ENCODE data around the gene SH3GL3. TPM values are rescaled to one million over a fixed set of nuclear protein-coding genes. Genes with fewer than 3 reads are reported as not detected.

The SH3GL3 gene
- polyA plus RNA-seq, 1 of the 3 experiments (the other 2 are of a cell fraction): not detected

- Histone ChIP-seq H3K9me3 (no peaks in the 10 kb centered on the region), H3K9me2 (no peaks in the 10 kb centered on the region), H3K36me3 (replicated peaks in 1 of 2; ENCODE audit: control insufficient read depth in 1 of 2, insufficient read depth in 2 of 2, low read length in 1 of 2) (no peaks in the 10 kb centered on the region), H3K4me3 (ENCODE audit: low read depth in 2 of 2, low read length in 1 of 2) (no peak overlapping the region), H3K79me2 (ENCODE audit: insufficient read depth) (no peaks in the 10 kb centered on the region), H4K20me1 (ENCODE audit: insufficient read depth) (no peaks in the 10 kb centered on the region), H2AFZ (ENCODE audit: low read depth) (no peak overlapping the region), H3F3A (replicated peaks; ENCODE audit: insufficient read depth) (no peaks in the 10 kb centered on the region), H3K9ac (no peak overlapping the region), H3K4me2 (no peak overlapping the region), H3K27ac (ENCODE audit: low read depth in 2 of 2, low read length in 1 of 2) (no peak overlapping the region), H3K27me3 (ENCODE audit: insufficient read depth) (no peaks in the 10 kb centered on the region; the same call in 1 of the 2 replicates), H3K4me1 (ENCODE audit: control insufficient read depth in 1 of 2, insufficient read depth in 2 of 2, low read depth in 1 of 2, low read length in 1 of 2) (no peaks in the 10 kb centered on the region)
- POLR2A ChIA-PET: no interaction called here
- CTCF ChIA-PET: no interaction called here
- no peak for DNase-seq
- TF ChIP-seq MXI1 (IDR thresholded peaks at IDR 0.05; ENCODE audit: low read depth, low read length): no peak
- no peak for TF ChIP-seq FOXJ3 (CRISPR knock-in tag; IDR thresholded peaks at IDR 0.05)
- TF ChIP-seq SMC3 (IDR thresholded peaks at IDR 0.05; ENCODE audit: low read depth, low read length): no peak
- TF ChIP-seq RCOR1 (IDR thresholded peaks at IDR 0.05; ENCODE audit: low read length): no peak
- TF ChIP-seq GATA2 (CRISPR knock-in tag; IDR thresholded peaks at IDR 0.05): no peak
- no peak for TF ChIP-seq IRF3 (IDR thresholded peaks at IDR 0.05; ENCODE audit: low read depth, low read length)
- no peak for TF ChIP-seq GABPA (IDR thresholded peaks at IDR 0.05; ENCODE audit: low read depth)
- TF ChIP-seq CHD2 (IDR thresholded peaks at IDR 0.05; ENCODE audit: low read length, partially characterized antibody): no peak
- no peak for TF ChIP-seq YY1 (IDR thresholded peaks at IDR 0.05; ENCODE audit: low read depth)
- TF ChIP-seq ELF1 (IDR thresholded peaks at IDR 0.05): no peak
- TF ChIP-seq, protein P1, sequence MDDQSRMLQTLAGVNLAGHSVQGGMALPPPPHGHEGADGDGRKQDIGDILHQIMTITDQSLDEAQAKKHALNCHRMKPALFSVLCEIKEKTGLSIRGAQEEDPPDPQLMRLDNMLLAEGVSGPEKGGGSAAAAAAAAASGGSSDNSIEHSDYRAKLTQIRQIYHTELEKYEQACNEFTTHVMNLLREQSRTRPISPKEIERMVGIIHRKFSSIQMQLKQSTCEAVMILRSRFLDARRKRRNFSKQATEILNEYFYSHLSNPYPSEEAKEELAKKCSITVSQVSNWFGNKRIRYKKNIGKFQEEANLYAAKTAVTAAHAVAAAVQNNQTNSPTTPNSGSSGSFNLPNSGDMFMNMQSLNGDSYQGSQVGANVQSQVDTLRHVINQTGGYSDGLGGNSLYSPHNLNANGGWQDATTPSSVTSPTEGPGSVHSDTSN (IDR thresholded peaks at IDR 0.05): no peak
- TF ChIP-seq MAX (IDR thresholded peaks at IDR 0.05; ENCODE audit: low read depth): no peak
- TF ChIP-seq FOXM1 (IDR thresholded peaks at IDR 0.05; ENCODE audit: low read depth): no peak
- TF ChIP-seq SIN3A (IDR thresholded peaks at IDR 0.05; ENCODE audit: borderline replicate concordance, low read depth, low read length): no peak
- no peak for TF ChIP-seq FOSL2 (IDR thresholded peaks at IDR 0.05; ENCODE audit: borderline replicate concordance, low read depth)
- no peak for TF ChIP-seq REST (IDR thresholded peaks at IDR 0.05; ENCODE audit: low read depth, low read length)
- no peak for TF ChIP-seq RXRA (IDR thresholded peaks at IDR 0.05; ENCODE audit: borderline replicate concordance, low read depth)
- TF ChIP-seq TEAD4 (IDR thresholded peaks at IDR 0.05; ENCODE audit: borderline replicate concordance, insufficient read depth): no peak
- no peak for TF ChIP-seq NRF1 (IDR thresholded peaks at IDR 0.05; ENCODE audit: low read depth, low read length)
- no peak for TF ChIP-seq ZBTB33 (IDR thresholded peaks at IDR 0.05; ENCODE audit: borderline replicate concordance, low read depth)
- 5% methylated on average over 1 of the region's 1 CpG for WGBS (ENCODE audit: low lambda C conversion rate)
Measured at GRCh38 chr15:83457149-83457548, 10.0 kb downstream of the SH3GL3 start.

All from SK-N-SH (cell line).